Measurements from ENCODE around the gene KPNB1.

The KPNB1 gene

GRCh38 chr17:47649153-47649971, at the start of gene KPNB1 (continued):
- TF ChIP-seq ZNF791 (tag by site-specific recombination; IDR thresholded peaks at IDR 0.05) (no peak), OVOL3 (tag by site-specific recombination; IDR thresholded peaks at IDR 0.05) (peak; percentile 69; the same call in 1 of the 2 replicates), GLI2 (tag by site-specific recombination; IDR thresholded peaks at IDR 0.05; ENCODE audit: borderline replicate concordance, low read depth) (no peak), KLF8 (tag by site-specific recombination; IDR thresholded peaks at IDR 0.05) (peak; percentile 98), ZNF37A (tag by site-specific recombination; IDR thresholded peaks at IDR 0.05) (no peak), ZNF558 (tag by site-specific recombination; IDR thresholded peaks at IDR 0.05) (no peak), ZNF140 (tag by site-specific recombination; IDR thresholded peaks at IDR 0.05) (no peak), ZNF626 (tag by site-specific recombination; IDR thresholded peaks at IDR 0.05) (no peak), ZNF561 (tag by site-specific recombination; IDR thresholded peaks at IDR 0.05; ENCODE audit: borderline replicate concordance) (peak; percentile 48; the same call in 1 of the 2 replicates), ZBTB44 (tag by site-specific recombination; IDR thresholded peaks at IDR 0.05) (no peak), SETDB1 (IDR thresholded peaks at IDR 0.05; ENCODE audit: insufficient read length, low read length) (no peak), ZNF354C (tag by site-specific recombination; IDR thresholded peaks at IDR 0.05; ENCODE audit: borderline replicate concordance, low read depth) (no peak), ZNF529 (tag by site-specific recombination; IDR thresholded peaks at IDR 0.05; ENCODE audit: insufficient replicate concordance) (no peak), KLF7 (tag by site-specific recombination; IDR thresholded peaks at IDR 0.05; ENCODE audit: borderline replicate concordance) (peak; percentile 96), ZNF585B (tag by site-specific recombination; IDR thresholded peaks at IDR 0.05) (no peak), ZNF433 (tag by site-specific recombination; IDR thresholded peaks at IDR 0.05; ENCODE audit: low read depth) (no peak), ZNF362 (tag by site-specific recombination; IDR thresholded peaks at IDR 0.05) (no peak), ZSCAN18 (tag by site-specific recombination; IDR thresholded peaks at IDR 0.05) (peak; percentile 85; the same call in 1 of the 2 replicates), ZNF621 (tag by site-specific recombination; IDR thresholded peaks at IDR 0.05) (no peak), ZNF302 (tag by site-specific recombination; IDR thresholded peaks at IDR 0.05; ENCODE audit: low read depth) (no peak), KLF1 (tag by site-specific recombination; IDR thresholded peaks at IDR 0.05) (peak; percentile 87), ZNF239 (tag by site-specific recombination; IDR thresholded peaks at IDR 0.05) (no peak), KLF10 (tag by site-specific recombination; IDR thresholded peaks at IDR 0.05) (peak; percentile 97), IKZF3 (tag by site-specific recombination; IDR thresholded peaks at IDR 0.05) (peak; percentile 96), ZBTB11 (tag by site-specific recombination; conservative IDR thresholded peaks at IDR 0.05; ENCODE audit: low read depth) (peak; percentile 95), ZNF837 (tag by site-specific recombination; IDR thresholded peaks at IDR 0.05) (no peak), HOXC10 (CRISPR knock-in tag; IDR thresholded peaks at IDR 0.05) (no peak), ZNF610 (tag by site-specific recombination; IDR thresholded peaks at IDR 0.05; ENCODE audit: borderline replicate concordance) (peak; percentile 90), ZNF664 (tag by site-specific recombination; IDR thresholded peaks at IDR 0.05) (no peak), SCRT1 (tag by site-specific recombination; IDR thresholded peaks at IDR 0.05; ENCODE audit: borderline replicate concordance) (no peak), PRDM6 (tag by site-specific recombination; IDR thresholded peaks at IDR 0.05) (no peak), ZNF121 (tag by site-specific recombination; IDR thresholded peaks at IDR 0.05) (peak; percentile 39; the same call in 1 of the 2 replicates)
